ENCODE results near the gene RAB40AL. TPM values are rescaled to one million over a fixed set of nuclear protein-coding genes. Genes with fewer than 3 reads are reported as not detected.
"Not testable (repeated sequence)": the region's sequence is repeated elsewhere in the genome, so short reads cannot be mapped to it uniquely, and the experiment has no call there.

Gene RAB40AL
- total and polyA plus RNA-seq, 9 donors = 0.47 to 3.7 (median 0.96) TPM; not detected in 3

- no peak for DNase-seq
- no peaks in the 10 kb centered on the region for H3K36me3 ChIP-seq
- TF ChIP-seq EP300 (IDR thresholded peaks at IDR 0.05) = no peak
- no peak for TF ChIP-seq CTCF (IDR thresholded peaks at IDR 0.05)
- no peak for TF ChIP-seq POLR2A (IDR thresholded peaks at IDR 0.05)
- intact Hi-C loops (cut with DNase I) = no loop called here
- no peaks in the 10 kb centered on the region for H3K4me1 ChIP-seq (ENCODE audit: insufficient read depth)
- H3K27me3 ChIP-seq = no peaks in the 10 kb centered on the region
- no peaks in the 10 kb centered on the region for H3K9me3 ChIP-seq
- 7 to 19% (median 10%) methylated on average over 1 of the region's 1 CpG for WGBS, 3 donors
- H3K4me3 ChIP-seq = no peak overlapping the region
- H3K27ac ChIP-seq = no peak overlapping the region
These were observed 27.9 kb downstream of the RAB40AL start for GRCh38 chrX:102964940-102965339.

- TF ChIP-seq POLR2A (IDR thresholded peaks at IDR 0.05) = no peak
- no peak for TF ChIP-seq EP300 (IDR thresholded peaks at IDR 0.05)
- TF ChIP-seq CTCF (IDR thresholded peaks at IDR 0.05) = no peak
- no peak overlapping the region for H3K27ac ChIP-seq
- H3K4me1 ChIP-seq (ENCODE audit: insufficient read depth) = no peaks in the 10 kb centered on the region
- DNase-seq = no peak
- no peak overlapping the region for H3K4me3 ChIP-seq
- intact Hi-C loops (cut with DNase I) = no loop called here
- no peaks in the 10 kb centered on the region for H3K36me3 ChIP-seq
- H3K9me3 ChIP-seq = no peaks in the 10 kb centered on the region
- H3K27me3 ChIP-seq = no peaks in the 10 kb centered on the region
- 65 to 75% (median 73%) methylated on average over 3 of the region's 3 CpGs for WGBS, 3 donors
These were observed 29.6 kb downstream of the RAB40AL start for GRCh38 chrX:102966701-102967100.

GRCh38 chrX:102968216-102968615 is 31.1 kb downstream of the RAB40AL start:
- intact Hi-C loops (cut with DNase I) = no loop called here
- Histone ChIP-seq H3K9me3 (no peaks in the 10 kb centered on the region), H3K27me3 (no peaks in the 10 kb centered on the region), H3K27ac (no peak overlapping the region), H3K4me3 (no peak overlapping the region), H3K4me1 (ENCODE audit: insufficient read depth) (no peaks in the 10 kb centered on the region), H3K36me3 (no peaks in the 10 kb centered on the region)
- TF ChIP-seq CTCF (IDR thresholded peaks at IDR 0.05) (no peak), EP300 (IDR thresholded peaks at IDR 0.05) (no peak)
- 61 to 95% (median 89%) methylated on average over 2 of the region's 2 CpGs for WGBS, 3 donors
- DNase-seq = no peak

- intact Hi-C loops (cut with DNase I); H3K9me3 ChIP-seq: not testable (repeated sequence)
These were observed 34.5 kb downstream of the RAB40AL start for GRCh38 chrX:102971536-102971935.

GRCh38 chrX:102975016-102975415 is 37.9 kb downstream of the RAB40AL start:
- Histone ChIP-seq H3K27ac (no peak overlapping the region), H3K4me1 (ENCODE audit: insufficient read depth) (no peaks in the 10 kb centered on the region), H3K36me3 (no peaks in the 10 kb centered on the region), H3K4me3 (no peak overlapping the region), H3K9me3 (no peaks in the 10 kb centered on the region), H3K27me3 (no peaks in the 10 kb centered on the region)
- intact Hi-C loops (cut with DNase I) = no loop called here
- whole genome bisulfite sequencing, 3 donors = 72 to 87% (median 83%) methylated on average over 2 of the region's 2 CpGs
- no peak for TF ChIP-seq CTCF (IDR thresholded peaks at IDR 0.05)
- TF ChIP-seq EP300 (IDR thresholded peaks at IDR 0.05) = no peak
- TF ChIP-seq POLR2A (IDR thresholded peaks at IDR 0.05) = no peak
- no peak for DNase-seq

More at GRCh38 chrX:102971536-102971935, 34.5 kb downstream of the RAB40AL start:
- not testable (repeated sequence) for H3K4me1 ChIP-seq (ENCODE audit: insufficient read depth); DNase-seq; H3K27ac ChIP-seq; H3K36me3 ChIP-seq; H3K4me3 ChIP-seq; H3K27me3 ChIP-seq

All from ovary (tissue), 9 donors.